ENCODE measurements around the gene IL1RAPL1. TPM values are rescaled to one million over a fixed set of nuclear protein-coding genes. Genes with fewer than 3 reads are reported as not detected.

Gene IL1RAPL1
- total RNA-seq, 2 experiments from 2014 or later: not detected

- no peaks in the 10 kb centered on the region for H3K27me3 Mint-ChIP-seq
- no peaks in the 10 kb centered on the region for H3K4me1 Mint-ChIP-seq (ENCODE audit: low read depth)
- no peak for TF ChIP-seq CTCF (IDR thresholded peaks at IDR 0.05)
- H3K4me3 Mint-ChIP-seq: no peak overlapping the region
- no peak overlapping the region for H3K27ac Mint-ChIP-seq
- ChIA-PET POLR2A (no interaction called here), CTCF (no interaction called here)
- no peaks in the 10 kb centered on the region for H3K36me3 Mint-ChIP-seq (ENCODE audit: low read depth)
- ATAC-seq (no peak), DNase-seq (no peak)
- intact Hi-C loops (cut with micrococcal nuclease): no loop called here
- H3K9me3 Mint-ChIP-seq: no peaks in the 10 kb centered on the region
These were observed 1.5 kb upstream of the IL1RAPL1 start for GRCh38 chrX:28585767-28586166.

GRCh38 chrX:28586286-28586685 is 960 bp upstream of the IL1RAPL1 start:
- no peaks in the 10 kb centered on the region for H3K27me3 Mint-ChIP-seq
- no peak overlapping the region for H3K4me3 Mint-ChIP-seq
- POLR2A ChIA-PET: no interaction called here
- DNase-seq (no peak), ATAC-seq (no peak)
- CTCF ChIA-PET: no interaction called here
- H3K9me3 Mint-ChIP-seq: no peaks in the 10 kb centered on the region
- no peaks in the 10 kb centered on the region for H3K4me1 Mint-ChIP-seq (ENCODE audit: low read depth)
- no peak for TF ChIP-seq CTCF (IDR thresholded peaks at IDR 0.05)
- H3K36me3 Mint-ChIP-seq (ENCODE audit: low read depth): no peaks in the 10 kb centered on the region
- H3K27ac Mint-ChIP-seq: no peak overlapping the region
- intact Hi-C loops (cut with micrococcal nuclease): no loop called here

GRCh38 chrX:28589046-28589445 is 1.8 kb downstream of the IL1RAPL1 start:
- no peaks in the 10 kb centered on the region for H3K4me1 Mint-ChIP-seq (ENCODE audit: low read depth)
- intact Hi-C loops (cut with micrococcal nuclease): no loop called here
- no peaks in the 10 kb centered on the region for H3K27me3 Mint-ChIP-seq
- no peak for DNase-seq
- H3K36me3 Mint-ChIP-seq (ENCODE audit: low read depth): no peaks in the 10 kb centered on the region
- ChIA-PET CTCF (no interaction called here), POLR2A (no interaction called here)
- no peak for ATAC-seq
- no peak for TF ChIP-seq CTCF (IDR thresholded peaks at IDR 0.05)
- no peaks in the 10 kb centered on the region for H3K9me3 Mint-ChIP-seq
- no peak overlapping the region for H3K4me3 Mint-ChIP-seq
- H3K27ac Mint-ChIP-seq: no peak overlapping the region

GRCh38 chrX:28590396-28590795 is 3.1 kb downstream of the IL1RAPL1 start:
- Mint-ChIP-seq H3K4me3 (no peak overlapping the region), H3K36me3 (ENCODE audit: low read depth) (no peaks in the 10 kb centered on the region), H3K9me3 (no peaks in the 10 kb centered on the region), H3K27me3 (no peaks in the 10 kb centered on the region), H3K27ac (no peak overlapping the region), H3K4me1 (ENCODE audit: low read depth) (no peaks in the 10 kb centered on the region)
- intact Hi-C loops (cut with micrococcal nuclease): no loop called here
- ATAC-seq (no peak), DNase-seq (no peak)
- TF ChIP-seq CTCF (IDR thresholded peaks at IDR 0.05): no peak
- CTCF ChIA-PET: interaction anchor here (0.8 kb wide), 1 partner anchor 21 kb away, joined by 3 read pairs; no protein-coding TSS in a partner anchor
- POLR2A ChIA-PET: no interaction called here

- ATAC-seq: no peak
- H3K4me1 Mint-ChIP-seq (ENCODE audit: low read depth): no peaks in the 10 kb centered on the region
- H3K27me3 Mint-ChIP-seq: no peaks in the 10 kb centered on the region
- intact Hi-C loops (cut with micrococcal nuclease): no loop called here
- no peak for TF ChIP-seq CTCF (IDR thresholded peaks at IDR 0.05)
- H3K9me3 Mint-ChIP-seq: no peaks in the 10 kb centered on the region
- ChIA-PET CTCF (no interaction called here), POLR2A (no interaction called here)
- H3K27ac Mint-ChIP-seq: no peak overlapping the region
- H3K4me3 Mint-ChIP-seq: no peak overlapping the region
- no peaks in the 10 kb centered on the region for H3K36me3 Mint-ChIP-seq (ENCODE audit: low read depth)
- no peak for DNase-seq
These were observed 4.3 kb downstream of the IL1RAPL1 start for GRCh38 chrX:28591542-28591941.

Data from activated CD8-positive, alpha-beta T cell treated with anti-CD3 and anti-CD28 coated beads for 36 hours (primary cell).